Astrocyte (in vitro differentiated cells and primary cell): ENCODE measurements around the gene GLRX.

Source experiments
- EZH2 ChIP-seq: IDR thresholded peaks from 2 replicates; pipeline ENCODE4 v1.6.1; 2012; ENCODE audit warnings: mild to moderate bottlenecking, low read length, inconsistent platforms; ENCODE audit not compliant: insufficient read depth
- TF ChIP-seq, protein P1 (sequence below): IDR thresholded peaks from 2 replicates; pipeline ENCODE4 v1.5.1; 2011; ENCODE audit warnings: low read depth, mild to moderate bottlenecking, inconsistent platforms, low read length, moderate library complexity; ENCODE audit not compliant: insufficient read depth

GRCh38 chr5:95815155-95815729, 7.3 kb downstream of the GLRX start:
- TF ChIP-seq, protein P1, sequence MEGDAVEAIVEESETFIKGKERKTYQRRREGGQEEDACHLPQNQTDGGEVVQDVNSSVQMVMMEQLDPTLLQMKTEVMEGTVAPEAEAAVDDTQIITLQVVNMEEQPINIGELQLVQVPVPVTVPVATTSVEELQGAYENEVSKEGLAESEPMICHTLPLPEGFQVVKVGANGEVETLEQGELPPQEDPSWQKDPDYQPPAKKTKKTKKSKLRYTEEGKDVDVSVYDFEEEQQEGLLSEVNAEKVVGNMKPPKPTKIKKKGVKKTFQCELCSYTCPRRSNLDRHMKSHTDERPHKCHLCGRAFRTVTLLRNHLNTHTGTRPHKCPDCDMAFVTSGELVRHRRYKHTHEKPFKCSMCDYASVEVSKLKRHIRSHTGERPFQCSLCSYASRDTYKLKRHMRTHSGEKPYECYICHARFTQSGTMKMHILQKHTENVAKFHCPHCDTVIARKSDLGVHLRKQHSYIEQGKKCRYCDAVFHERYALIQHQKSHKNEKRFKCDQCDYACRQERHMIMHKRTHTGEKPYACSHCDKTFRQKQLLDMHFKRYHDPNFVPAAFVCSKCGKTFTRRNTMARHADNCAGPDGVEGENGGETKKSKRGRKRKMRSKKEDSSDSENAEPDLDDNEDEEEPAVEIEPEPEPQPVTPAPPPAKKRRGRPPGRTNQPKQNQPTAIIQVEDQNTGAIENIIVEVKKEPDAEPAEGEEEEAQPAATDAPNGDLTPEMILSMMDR = no peak
- TF ChIP-seq EZH2 = no peak
